Islet of Langerhans (tissue), 1 donor: ENCODE results near the gene NETO2.
"Not testable (repeated sequence)": the region's sequence is repeated elsewhere in the genome, so short reads cannot be mapped to it uniquely, and the experiment has no call there.

Experiments used
- FAIRE-seq: peaks from one replicate; lab custom pipeline; 2011; peaks lifted over from hg19 to GRCh38; lab: Jason Lieb, UNC

NETO2 gene

GRCh38 chr16:47064775-47065174 lies 79.0 kb downstream of the NETO2 start:
- FAIRE-seq, result no peak

GRCh38 chr16:47063011-47063724 lies 80.6 kb downstream of the NETO2 start:
- no peak for FAIRE-seq

GRCh38 chr16:47061204-47061603 lies 82.5 kb downstream of the NETO2 start:
- no peak for FAIRE-seq

GRCh38 chr16:47060596-47060995 lies 83.1 kb downstream of the NETO2 start:
- FAIRE-seq, result no peak

- FAIRE-seq, result no peak
These were observed 83.8 kb downstream of the NETO2 start for GRCh38 chr16:47059991-47060390.

GRCh38 chr16:47059130-47059529 lies 84.6 kb downstream of the NETO2 start:
- FAIRE-seq, result not testable (repeated sequence)

GRCh38 chr16:47058295-47059086 lies 85.3 kb downstream of the NETO2 start:
- FAIRE-seq, result no peak

- no peak for FAIRE-seq
These were observed 86.1 kb downstream of the NETO2 start for GRCh38 chr16:47057630-47057993.

- FAIRE-seq, result no peak
These were observed 86.8 kb downstream of the NETO2 start for GRCh38 chr16:47056688-47057629.

GRCh38 chr16:47056061-47056460 lies 87.7 kb downstream of the NETO2 start:
- FAIRE-seq, result not testable (repeated sequence)

GRCh38 chr16:47055136-47055885 lies 88.4 kb downstream of the NETO2 start:
- FAIRE-seq, result no peak

GRCh38 chr16:47054306-47054705 lies 89.4 kb downstream of the NETO2 start:
- FAIRE-seq, result no peak

- no peak for FAIRE-seq
These were observed 89.8 kb downstream of the NETO2 start for GRCh38 chr16:47053895-47054294.

- no peak for FAIRE-seq
These were observed 90.8 kb downstream of the NETO2 start for GRCh38 chr16:47052666-47053640.

- FAIRE-seq, result no peak
These were observed 92.7 kb downstream of the NETO2 start for GRCh38 chr16:47051031-47051430.

GRCh38 chr16:47049901-47050583 lies 93.7 kb downstream of the NETO2 start:
- FAIRE-seq, result no peak

- FAIRE-seq, result no peak
These were observed 96.1 kb downstream of the NETO2 start for GRCh38 chr16:47047524-47048203.

GRCh38 chr16:47046726-47047523 lies 96.8 kb downstream of the NETO2 start:
- FAIRE-seq, result no peak

GRCh38 chr16:47045459-47045858 lies 98.3 kb downstream of the NETO2 start:
- FAIRE-seq, result no peak
